Right atrium auricular region (tissue), 2 donors: ENCODE measurements around the gene CFD. TPM values are rescaled to one million over a fixed set of nuclear protein-coding genes. Genes with fewer than 3 reads are reported as not detected.

Source experiments
- DNase-seq: peaks from one replicate; pipeline ENCODE4 v3.0.0-alpha.2; 2019; ENCODE audit warnings: low spot score
- H3K27ac ChIP-seq, 2 donors: fragments of 200-600 bp; sonication (generic); 1 replicate in 1 of 2; 2 replicates in 1 of 2; pipeline ENCODE4 v1.5.1; 2016 to 2019
- H3K27me3 ChIP-seq, 2 donors: fragments of 200-600 bp; sonication (generic); one replicate each; pipeline versions ENCODE4 v1.5.1 to v1.6.0; 2017 to 2019
- H3K36me3 ChIP-seq: fragments of 200-600 bp; sonication (generic); one replicate; pipeline ENCODE4 v1.5.1; 2016
- H3K4me1 ChIP-seq, 2 donors: fragments of 200-600 bp; sonication (generic); one replicate each; pipeline versions ENCODE4 v1.5.1 to v1.6.0; 2017 to 2019
- H3K4me3 ChIP-seq, 2 donors: fragments of 200-600 bp; sonication (generic); 1 replicate in 1 of 2; 2 replicates in 1 of 2; pipeline ENCODE4 v1.5.1; 2017 to 2019; ENCODE audit warnings: mild to moderate bottlenecking in 1 of 2, moderate library complexity in 1 of 2
- H3K9me3 ChIP-seq, 2 donors: fragments of 200-600 bp; sonication (generic); one replicate each; pipeline ENCODE4 v1.5.1; 2019
- total RNA-seq, 2 donors: library from RNA; depleted of rRNA; stranded (reverse); fragments of >200 nt; gene quantifications; one replicate each; pipeline ENCODE4 v1.1.0, GENCODE V29; 2016
- TF ChIP-seq, protein P1 (sequence below), 2 donors: fragments of 200-600 bp; sonication (generic); IDR thresholded peaks; one replicate each; pipeline ENCODE4 v1.5.1; 2019; ENCODE audit warnings: antibody characterized with exemption in 2 of 2

Gene CFD
- total RNA-seq = 100 to 1,000 TPM; 133 to 652 TPM

DNA sequence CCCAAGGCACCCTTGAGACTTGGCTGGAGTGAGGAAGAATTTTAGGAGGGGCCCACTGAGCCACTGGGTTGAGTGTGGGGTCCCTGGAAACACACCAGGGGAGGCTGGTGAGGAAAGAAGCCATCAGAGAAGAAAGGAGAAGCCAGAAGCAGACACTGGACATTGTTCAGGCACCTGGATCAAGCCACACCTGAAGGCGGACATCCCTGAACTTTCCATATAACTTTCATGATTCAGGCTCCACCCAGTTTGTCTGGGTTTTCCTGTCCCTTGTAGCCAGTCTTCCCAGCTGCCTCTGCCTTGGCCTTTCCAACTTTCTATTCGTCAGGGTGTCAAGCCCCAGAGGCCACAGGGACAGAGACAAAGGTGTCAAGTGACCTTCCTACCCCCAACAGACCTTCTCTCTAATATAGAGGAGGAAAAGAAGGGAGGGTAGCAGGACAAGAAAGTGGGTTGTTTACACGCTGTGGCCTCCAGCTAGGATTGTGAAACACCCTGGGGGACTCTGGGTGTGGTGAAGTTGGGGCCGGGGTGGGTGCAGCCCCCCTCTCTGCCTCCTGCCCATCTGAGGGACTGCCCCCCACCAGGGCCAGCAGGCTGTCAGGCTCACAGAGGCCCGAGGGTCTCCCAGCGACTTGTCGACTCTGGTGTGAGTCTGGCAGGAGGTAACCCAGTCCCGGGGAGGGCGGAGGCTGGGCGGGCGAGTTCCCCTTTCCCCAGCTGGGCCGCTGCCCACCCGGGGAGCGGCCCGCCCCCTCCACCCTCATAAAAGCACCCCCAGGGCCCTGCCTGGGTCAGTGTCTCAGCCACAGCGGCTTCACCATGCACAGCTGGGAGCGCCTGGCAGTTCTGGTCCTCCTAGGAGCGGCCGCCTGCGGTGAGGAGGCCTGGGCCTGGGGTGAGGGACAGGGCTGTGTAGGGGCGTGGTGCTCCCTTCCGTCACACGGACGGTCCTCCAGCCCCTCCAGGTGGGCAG is at the start of gene CFD:
Gene CFD, plus strand, starts transcription at position 797 of the 976 bp plus-strand sequence. Its CDS starts 26 bp downstream, at position 823.
- DNase-seq = peak; percentile 84
- H3K27ac ChIP-seq = peak within 1 kb of the TSS; percentile 54 to 70
- peak within 1 kb of the TSS; percentile 35 to 53 for H3K4me3 ChIP-seq
- H3K9me3 ChIP-seq = no peaks in the 10 kb centered on the region
- no peaks in the 10 kb centered on the region for H3K36me3 ChIP-seq
- TF ChIP-seq, protein P1, sequence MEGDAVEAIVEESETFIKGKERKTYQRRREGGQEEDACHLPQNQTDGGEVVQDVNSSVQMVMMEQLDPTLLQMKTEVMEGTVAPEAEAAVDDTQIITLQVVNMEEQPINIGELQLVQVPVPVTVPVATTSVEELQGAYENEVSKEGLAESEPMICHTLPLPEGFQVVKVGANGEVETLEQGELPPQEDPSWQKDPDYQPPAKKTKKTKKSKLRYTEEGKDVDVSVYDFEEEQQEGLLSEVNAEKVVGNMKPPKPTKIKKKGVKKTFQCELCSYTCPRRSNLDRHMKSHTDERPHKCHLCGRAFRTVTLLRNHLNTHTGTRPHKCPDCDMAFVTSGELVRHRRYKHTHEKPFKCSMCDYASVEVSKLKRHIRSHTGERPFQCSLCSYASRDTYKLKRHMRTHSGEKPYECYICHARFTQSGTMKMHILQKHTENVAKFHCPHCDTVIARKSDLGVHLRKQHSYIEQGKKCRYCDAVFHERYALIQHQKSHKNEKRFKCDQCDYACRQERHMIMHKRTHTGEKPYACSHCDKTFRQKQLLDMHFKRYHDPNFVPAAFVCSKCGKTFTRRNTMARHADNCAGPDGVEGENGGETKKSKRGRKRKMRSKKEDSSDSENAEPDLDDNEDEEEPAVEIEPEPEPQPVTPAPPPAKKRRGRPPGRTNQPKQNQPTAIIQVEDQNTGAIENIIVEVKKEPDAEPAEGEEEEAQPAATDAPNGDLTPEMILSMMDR (IDR thresholded peaks at IDR 0.05) = no peak
- H3K4me1 ChIP-seq = peaks cover 0 to 34% of the 10 kb centered on the region in 2 donors
- peaks cover 0 to 6% of the 10 kb centered on the region in 2 donors for H3K27me3 ChIP-seq

DNA sequence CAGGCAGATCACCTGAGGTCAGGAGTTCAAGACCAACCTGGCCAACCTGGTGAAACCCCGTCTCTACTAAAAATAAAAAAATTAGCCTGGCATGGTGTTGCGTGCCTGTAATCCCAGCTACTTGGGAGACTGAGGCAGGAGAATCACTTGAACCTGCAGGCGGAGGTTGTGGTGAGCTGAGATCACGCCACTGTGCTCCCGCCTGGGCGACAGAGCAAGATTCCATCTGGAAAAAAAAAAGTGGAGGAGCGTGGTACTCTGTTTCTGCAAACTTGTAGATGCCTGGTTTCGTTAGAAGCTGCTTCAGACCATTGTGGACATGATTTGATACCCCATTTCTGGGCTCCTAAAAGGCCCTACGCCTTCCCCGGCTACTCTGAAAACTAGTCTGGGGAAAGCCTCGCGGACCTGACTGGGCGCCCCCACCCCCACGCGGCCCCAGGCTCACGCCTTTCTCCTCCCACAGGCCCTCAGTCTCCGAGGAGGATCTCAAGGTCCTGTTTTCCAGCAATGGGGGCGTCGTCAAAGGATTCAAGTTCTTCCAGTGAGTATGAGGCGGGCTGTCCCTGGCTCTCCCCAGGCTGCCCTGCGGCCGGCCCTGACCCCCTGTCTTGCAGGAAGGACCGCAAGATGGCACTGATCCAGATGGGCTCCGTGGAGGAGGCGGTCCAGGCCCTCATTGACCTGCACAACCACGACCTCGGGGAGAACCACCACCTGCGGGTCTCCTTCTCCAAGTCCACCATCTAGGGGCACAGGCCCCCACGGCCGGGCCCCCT is 49.2 kb upstream of the CFD start:
- no peaks in the 10 kb centered on the region for H3K4me1 ChIP-seq
- H3K9me3 ChIP-seq = no peaks in the 10 kb centered on the region
- no peak overlapping the region for H3K4me3 ChIP-seq
- H3K27me3 ChIP-seq = no peaks in the 10 kb centered on the region
- TF ChIP-seq, protein P1 (IDR thresholded peaks at IDR 0.05) = no peak
- no peak for DNase-seq
- H3K36me3 ChIP-seq = peaks cover 78% of the 10 kb centered on the region
- H3K27ac ChIP-seq = no peak overlapping the region

DNA sequence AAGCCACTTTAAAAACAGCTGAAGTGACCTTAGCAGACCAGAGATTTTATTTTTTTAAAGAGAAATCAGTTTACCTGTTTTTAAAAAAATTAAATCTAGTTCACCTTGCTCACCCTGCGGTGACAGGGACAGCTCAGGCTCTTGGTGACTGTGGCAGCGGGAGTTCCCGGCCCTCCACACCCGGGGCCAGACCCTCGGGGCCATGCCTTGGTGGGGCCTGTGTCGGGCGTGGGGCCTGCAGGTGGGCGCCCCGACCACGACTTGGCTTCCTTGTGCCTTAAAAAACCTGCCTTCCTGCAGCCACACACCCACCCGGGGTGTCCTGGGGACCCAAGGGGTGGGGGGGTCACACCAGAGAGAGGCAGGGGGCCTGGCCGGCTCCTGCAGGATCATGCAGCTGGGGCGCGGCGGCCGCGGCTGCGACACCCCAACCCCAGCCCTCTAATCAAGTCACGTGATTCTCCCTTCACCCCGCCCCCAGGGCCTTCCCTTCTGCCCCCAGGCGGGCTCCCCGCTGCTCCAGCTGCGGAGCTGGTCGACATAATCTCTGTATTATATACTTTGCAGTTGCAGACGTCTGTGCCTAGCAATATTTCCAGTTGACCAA is 48.5 kb upstream of the CFD start:
- TF ChIP-seq, protein P1 (IDR thresholded peaks at IDR 0.05) = no peak
- no peak overlapping the region for H3K4me3 ChIP-seq
- H3K36me3 ChIP-seq = peaks cover 71% of the 10 kb centered on the region
- no peaks in the 10 kb centered on the region for H3K9me3 ChIP-seq
- H3K27me3 ChIP-seq = no peaks in the 10 kb centered on the region
- H3K4me1 ChIP-seq = no peaks in the 10 kb centered on the region
- DNase-seq = no peak
- no peak overlapping the region for H3K27ac ChIP-seq

DNA sequence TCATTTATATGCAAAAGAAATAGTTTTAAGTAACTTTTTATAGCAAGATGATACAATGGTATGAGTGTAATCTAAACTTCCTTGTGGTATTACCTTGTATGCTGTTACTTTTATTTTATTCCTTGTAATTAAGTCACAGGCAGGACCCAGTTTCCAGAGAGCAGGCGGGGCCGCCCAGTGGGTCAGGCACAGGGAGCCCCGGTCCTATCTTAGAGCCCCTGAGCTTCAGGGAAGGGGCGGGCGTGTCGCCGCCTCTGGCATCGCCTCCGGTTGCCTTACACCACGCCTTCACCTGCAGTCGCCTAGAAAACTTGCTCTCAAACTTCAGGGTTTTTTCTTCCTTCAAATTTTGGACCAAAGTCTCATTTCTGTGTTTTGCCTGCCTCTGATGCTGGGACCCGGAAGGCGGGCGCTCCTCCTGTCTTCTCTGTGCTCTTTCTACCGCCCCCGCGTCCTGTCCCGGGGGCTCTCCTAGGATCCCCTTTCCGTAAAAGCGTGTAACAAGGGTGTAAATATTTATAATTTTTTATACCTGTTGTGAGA is 47.9 kb upstream of the CFD start:
- no peaks in the 10 kb centered on the region for H3K9me3 ChIP-seq
- no peaks in the 10 kb centered on the region for H3K27me3 ChIP-seq
- H3K4me1 ChIP-seq = no peaks in the 10 kb centered on the region
- H3K4me3 ChIP-seq = no peak overlapping the region
- TF ChIP-seq, protein P1 (IDR thresholded peaks at IDR 0.05) = no peak
- H3K36me3 ChIP-seq = peaks cover 65% of the 10 kb centered on the region
- H3K27ac ChIP-seq = no peak overlapping the region
- DNase-seq = no peak

DNA sequence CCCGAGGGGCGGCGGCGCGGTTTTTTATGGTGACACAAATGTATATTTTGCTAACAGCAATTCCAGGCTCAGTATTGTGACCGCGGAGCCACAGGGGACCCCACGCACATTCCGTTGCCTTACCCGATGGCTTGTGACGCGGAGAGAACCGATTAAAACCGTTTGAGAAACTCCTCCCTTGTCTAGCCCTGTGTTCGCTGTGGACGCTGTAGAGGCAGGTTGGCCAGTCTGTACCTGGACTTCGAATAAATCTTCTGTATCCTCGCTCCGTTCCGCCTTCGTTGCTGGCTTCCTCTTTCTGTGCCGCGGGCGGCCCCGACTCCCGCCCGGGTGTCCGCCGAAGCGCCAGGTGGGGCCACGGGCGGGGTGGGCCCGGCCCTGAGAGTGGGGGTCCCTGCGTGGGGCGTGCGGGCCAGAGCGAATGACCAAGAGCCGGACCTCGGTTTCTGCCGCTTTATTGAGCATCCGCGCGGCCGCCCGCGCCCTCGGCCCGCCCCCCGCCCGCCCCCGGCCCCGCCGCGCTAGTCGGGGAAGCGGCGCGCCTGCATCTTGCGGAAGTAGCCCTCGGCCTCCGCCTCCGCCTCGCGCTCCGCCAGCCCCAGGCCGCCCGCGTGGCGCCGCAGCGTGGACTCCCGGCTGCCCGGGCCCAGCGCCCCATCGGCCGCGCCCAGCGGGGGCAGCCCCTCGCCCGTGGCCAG is 47.3 kb upstream of the CFD start:
- TF ChIP-seq, protein P1 (IDR thresholded peaks at IDR 0.05) = no peak
- DNase-seq = no peak
- Histone ChIP-seq H3K36me3 (peaks cover 58% of the 10 kb centered on the region), H3K27me3 (no peaks in the 10 kb centered on the region), H3K9me3 (no peaks in the 10 kb centered on the region), H3K27ac (no peak overlapping the region), H3K4me3 (no peak overlapping the region), H3K4me1 (no peaks in the 10 kb centered on the region)
